ENCODE measurements around the gene FN3K. TPM values are rescaled to one million over a fixed set of nuclear protein-coding genes. Genes with fewer than 3 reads are reported as not detected.
"Not testable (repeated sequence)": the region's sequence is repeated elsewhere in the genome, so short reads cannot be mapped to it uniquely, and the experiment has no call there.

FN3K gene
- total and polyA plus RNA-seq, 8 donors: 12.8 to 28.1 (median 20.5) TPM

DNA sequence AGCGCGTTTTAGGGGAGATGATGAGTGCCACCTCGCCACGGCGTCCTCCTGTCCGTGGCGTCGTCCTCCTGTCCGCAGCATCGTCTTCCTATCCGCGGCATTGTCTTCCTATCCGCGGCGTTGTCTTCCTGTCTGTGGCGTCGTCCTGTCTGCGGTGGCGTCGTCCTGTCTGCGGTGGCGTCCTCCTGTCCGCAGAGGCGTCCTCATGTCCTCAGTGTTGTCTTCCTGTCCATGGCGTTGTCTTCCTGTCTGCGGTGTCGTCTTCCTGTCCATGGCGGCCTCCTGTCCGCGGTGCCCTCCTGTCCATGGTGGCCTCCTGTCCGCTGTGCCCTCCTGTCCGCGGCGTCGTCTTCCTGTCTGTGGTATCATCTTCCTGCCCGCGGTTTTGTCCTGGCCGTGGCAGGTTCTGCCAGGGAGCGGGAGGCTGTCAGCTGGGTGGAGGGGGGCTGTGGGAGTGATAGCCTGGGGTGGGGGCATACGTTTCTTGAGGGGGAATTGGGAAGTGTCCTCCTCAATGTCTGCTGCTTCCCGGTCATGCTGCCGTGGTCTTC, 47.3 kb downstream of the FN3K start:
- DNase-seq (peak in 1 of 4 donors; percentile 77), ATAC-seq (no peak)
- no peak overlapping the region for H3K4me3 ChIP-seq
- TF ChIP-seq, protein P1, sequence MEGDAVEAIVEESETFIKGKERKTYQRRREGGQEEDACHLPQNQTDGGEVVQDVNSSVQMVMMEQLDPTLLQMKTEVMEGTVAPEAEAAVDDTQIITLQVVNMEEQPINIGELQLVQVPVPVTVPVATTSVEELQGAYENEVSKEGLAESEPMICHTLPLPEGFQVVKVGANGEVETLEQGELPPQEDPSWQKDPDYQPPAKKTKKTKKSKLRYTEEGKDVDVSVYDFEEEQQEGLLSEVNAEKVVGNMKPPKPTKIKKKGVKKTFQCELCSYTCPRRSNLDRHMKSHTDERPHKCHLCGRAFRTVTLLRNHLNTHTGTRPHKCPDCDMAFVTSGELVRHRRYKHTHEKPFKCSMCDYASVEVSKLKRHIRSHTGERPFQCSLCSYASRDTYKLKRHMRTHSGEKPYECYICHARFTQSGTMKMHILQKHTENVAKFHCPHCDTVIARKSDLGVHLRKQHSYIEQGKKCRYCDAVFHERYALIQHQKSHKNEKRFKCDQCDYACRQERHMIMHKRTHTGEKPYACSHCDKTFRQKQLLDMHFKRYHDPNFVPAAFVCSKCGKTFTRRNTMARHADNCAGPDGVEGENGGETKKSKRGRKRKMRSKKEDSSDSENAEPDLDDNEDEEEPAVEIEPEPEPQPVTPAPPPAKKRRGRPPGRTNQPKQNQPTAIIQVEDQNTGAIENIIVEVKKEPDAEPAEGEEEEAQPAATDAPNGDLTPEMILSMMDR (IDR thresholded peaks at IDR 0.05): no peak
- peaks cover 0 to 22% of the 10 kb centered on the region in 2 donors for H3K36me3 ChIP-seq
- H3K9me3 ChIP-seq: no peaks in the 10 kb centered on the region
- intact Hi-C loops (cut with DNase I): loop anchor here in 1 of 2 donors (5.0 kb wide), 2 partner anchors 130 to 180 kb away; no protein-coding TSS in a partner anchor
- peaks cover 0 to 10% of the 10 kb centered on the region in 2 donors for H3K4me1 ChIP-seq
- no peaks in the 10 kb centered on the region for H3K27me3 ChIP-seq
- peak overlapping the region in 1 of 2 donors; percentile 65 for H3K27ac ChIP-seq

DNA sequence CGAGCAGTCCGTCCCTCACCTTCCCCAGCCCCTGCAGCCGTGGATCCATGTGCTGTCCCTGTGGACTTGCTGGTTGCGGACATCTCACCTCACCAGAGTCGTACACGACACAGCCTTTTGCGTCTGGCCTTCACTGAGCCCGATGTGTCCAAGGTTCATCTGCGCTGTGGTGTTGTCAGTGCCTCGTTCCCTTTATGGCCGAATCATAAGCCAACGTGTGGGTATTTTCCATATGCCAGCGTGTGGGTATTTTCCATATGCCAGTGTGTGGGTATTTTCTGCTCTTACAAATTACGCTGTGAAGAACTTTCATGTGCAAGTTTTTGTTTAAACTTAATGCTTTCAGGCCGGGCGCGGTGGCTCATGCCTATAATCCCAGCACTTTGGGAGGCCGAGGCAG, 48.1 kb downstream of the FN3K start:
- H3K9me3 ChIP-seq: no peaks in the 10 kb centered on the region
- peak overlapping the region in 1 of 2 donors; percentile 65 for H3K27ac ChIP-seq
- no peak overlapping the region for H3K4me3 ChIP-seq
- ATAC-seq (no peak), DNase-seq (no peak)
- TF ChIP-seq, protein P1 (IDR thresholded peaks at IDR 0.05): no peak
- peaks cover 0 to 22% of the 10 kb centered on the region in 2 donors for H3K36me3 ChIP-seq
- H3K27me3 ChIP-seq: no peaks in the 10 kb centered on the region
- intact Hi-C loops (cut with DNase I): loop anchor here in 1 of 2 donors (5.0 kb wide), 2 partner anchors 129 to 179 kb away; no protein-coding TSS in a partner anchor
- peaks cover 0 to 10% of the 10 kb centered on the region in 2 donors for H3K4me1 ChIP-seq

DNA sequence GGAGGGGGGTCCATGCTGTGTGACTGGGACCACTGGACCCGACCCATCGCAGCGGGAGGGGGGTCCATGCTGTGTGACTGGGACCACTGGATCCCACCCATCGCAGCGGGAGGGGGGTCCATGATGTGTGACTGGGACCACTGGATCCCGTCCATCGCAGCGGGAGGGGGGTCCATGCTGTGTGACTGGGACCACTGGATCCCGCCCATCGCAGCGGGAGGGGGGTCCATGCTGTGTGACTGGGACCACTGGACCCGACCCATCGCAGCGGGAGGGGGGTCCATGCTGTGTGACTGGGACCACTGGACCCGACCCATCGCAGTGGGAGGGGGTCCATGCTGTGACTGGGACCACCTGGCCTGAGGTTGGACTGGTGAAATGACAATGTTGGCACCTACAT, 50.2 kb downstream of the FN3K start:
- H3K4me3 ChIP-seq; DNase-seq; intact Hi-C loops (cut with DNase I): not testable (repeated sequence)

DNA sequence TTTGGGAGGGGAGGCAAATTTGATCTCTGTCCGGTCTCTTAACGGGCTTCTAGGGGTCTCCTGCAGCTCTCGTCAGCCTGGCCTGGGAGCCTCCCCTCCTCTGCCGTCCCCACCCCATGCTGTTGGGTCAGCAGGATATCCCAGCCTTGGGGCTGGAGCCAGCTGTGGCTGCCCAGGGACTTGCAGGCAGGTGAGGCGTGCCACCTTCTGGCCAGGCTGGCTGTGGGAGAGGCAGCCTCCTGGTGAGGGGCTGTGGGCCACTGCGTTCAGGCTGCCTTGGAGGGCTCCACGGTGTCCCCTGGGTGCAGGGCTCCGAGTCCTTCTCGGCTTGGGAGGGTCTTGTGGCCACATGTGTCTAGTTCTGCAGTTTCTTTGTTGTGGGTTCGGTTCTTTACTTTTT, 51.0 kb downstream of the FN3K start:
- H3K9me3 ChIP-seq: no peaks in the 10 kb centered on the region
- no peak overlapping the region for H3K4me3 ChIP-seq
- H3K27ac ChIP-seq: no peak overlapping the region
- peaks cover 0 to 10% of the 10 kb centered on the region in 2 donors for H3K4me1 ChIP-seq
- peaks cover 0 to 25% of the 10 kb centered on the region in 2 donors for H3K36me3 ChIP-seq
- DNase-seq (peak in 1 of 4 donors; percentile 66), ATAC-seq (no peak)
- TF ChIP-seq, protein P1 (IDR thresholded peaks at IDR 0.05): no peak
- intact Hi-C loops (cut with DNase I): no loop called here
- no peaks in the 10 kb centered on the region for H3K27me3 ChIP-seq

More for the DNA sequence above, 50.2 kb downstream of the FN3K start:
- not testable (repeated sequence) for H3K27ac ChIP-seq, ATAC-seq, H3K4me1 ChIP-seq, H3K9me3 ChIP-seq, H3K27me3 ChIP-seq
- H3K36me3 ChIP-seq: peaks cover 0 to 22% of the 10 kb centered on the region in 2 donors

GRCh38 chr17:82787081-82787848, 51.9 kb downstream of the FN3K start:
- ATAC-seq (no peak), DNase-seq (peak in 1 of 4 donors; percentile 69)
- intact Hi-C loops (cut with DNase I): no loop called here
- TF ChIP-seq, protein P1 (IDR thresholded peaks at IDR 0.05): no peak
- Histone ChIP-seq H3K27me3 (no peaks in the 10 kb centered on the region), H3K9me3 (no peaks in the 10 kb centered on the region), H3K4me1 (peaks cover 0 to 4% of the 10 kb centered on the region in 2 donors), H3K36me3 (peaks cover 0 to 32% of the 10 kb centered on the region in 2 donors), H3K27ac (no peak overlapping the region), H3K4me3 (no peak overlapping the region)
